K562 (cell line): ENCODE data around the gene FIZ1. TPM values are rescaled to one million over a fixed set of nuclear protein-coding genes. Genes with fewer than 3 reads are reported as not detected.

Experiments used
- CBX2 ChIP-seq: fragments of 200-600 bp; sonication (generic); IDR thresholded peaks from one replicate; pipeline ENCODE4 v1.6.1; 2012; ENCODE audit warnings: mild to moderate bottlenecking, low read length, inconsistent platforms; ENCODE audit not compliant: insufficient read depth, poor library complexity, severe bottlenecking
- FOXJ3 ChIP-seq: sonication (generic); formaldehyde crosslinking; IDR thresholded peaks from 2 replicates; pipeline ENCODE4 v1.4.0; 2020; ENCODE audit warnings: mild to moderate bottlenecking, missing genetic modification reagents
- HOXB6 ChIP-seq: fragments of 250-450 bp; sonication (Bioruptor Pico); IDR thresholded peaks from 2 replicates; pipeline ENCODE4 v1.5.1; 2022; ENCODE audit warnings: mild to moderate bottlenecking, borderline replicate concordance
- MAFK ChIP-seq: IDR thresholded peaks from 2 replicates; pipeline ENCODE4 v1.6.1; 2011; ENCODE audit warnings: low read length, improper control_type of control experiment
- NELFE ChIP-seq: IDR thresholded peaks from 2 replicates; pipeline ENCODE4 v1.6.1; 2011; ENCODE audit warnings: mild to moderate bottlenecking; ENCODE audit not compliant: insufficient read depth, insufficient read length
- NONO ChIP-seq, 2 experiments: fragments of 200-400 bp in 1 of 2; fragments of 450-650 bp in 1 of 2; formaldehyde crosslinking in 1 of 2; IDR thresholded peaks; 2 replicates each; pipeline ENCODE4 v1.6.1; 2017; ENCODE audit warnings: low read depth in 2 of 2, mild to moderate bottlenecking in 2 of 2, moderate library complexity in 2 of 2, low read length in 1 of 2
- NR1H2 ChIP-seq: sonication (generic); formaldehyde crosslinking; IDR thresholded peaks from 2 replicates; pipeline ENCODE4 v1.4.0; 2020; ENCODE audit warnings: mild to moderate bottlenecking, missing genetic modification reagents
- PHB2 ChIP-seq: fragments of 450-650 bp; IDR thresholded peaks from 2 replicates; pipeline ENCODE4 v1.6.1; 2017; ENCODE audit warnings: low read depth
- SMARCB1 ChIP-seq: IDR thresholded peaks from 2 replicates; pipeline ENCODE4 v1.6.1; 2011; ENCODE audit warnings: improper control_type of control experiment, low read depth; ENCODE audit not compliant: insufficient read length
- SRSF1 ChIP-seq: fragments of 200-400 bp; formaldehyde crosslinking; IDR thresholded peaks from 2 replicates; pipeline ENCODE4 v1.6.1; 2017; ENCODE audit warnings: mild to moderate bottlenecking, low read depth, low read length, moderate library complexity
- SUPT5H ChIP-seq: fragments of 450-650 bp; IDR thresholded peaks from 2 replicates; pipeline ENCODE4 v1.6.1; 2016
- TCF3 ChIP-seq: sonication (generic); formaldehyde crosslinking; IDR thresholded peaks from 2 replicates; pipeline ENCODE4 v1.4.0; 2020; ENCODE audit warnings: mild to moderate bottlenecking, missing genetic modification reagents
- TCF7 ChIP-seq: sonication (generic); IDR thresholded peaks from 2 replicates; pipeline ENCODE4 v1.6.1; 2016; ENCODE audit warnings: antibody characterized with exemption, borderline replicate concordance
- TFE3 ChIP-seq: fragments of 450-650 bp; formaldehyde crosslinking; IDR thresholded peaks from 2 replicates; pipeline ENCODE4 v1.4.0; 2020; ENCODE audit warnings: mild to moderate bottlenecking, mixed read lengths
- TSC22D4 ChIP-seq: fragments of 450-650 bp; IDR thresholded peaks from 2 replicates; pipeline ENCODE4 v1.6.1; 2016; ENCODE audit warnings: missing genetic modification characterization, missing biosample characterization, control low read depth
- ZBTB34 ChIP-seq: fragments of 250-450 bp; sonication (Bioruptor Pico); IDR thresholded peaks from 2 replicates; pipeline ENCODE4 v1.8.0; 2021; ENCODE audit warnings: mild to moderate bottlenecking, moderate library complexity
- ZKSCAN1 ChIP-seq: fragments of 150-350 bp; IDR thresholded peaks from 2 replicates; pipeline ENCODE4 v1.6.1; 2016; ENCODE audit warnings: low read depth, low read length
- ZNF253 ChIP-seq: fragments of 250-450 bp; sonication (Bioruptor Pico); conservative IDR thresholded peaks from 2 replicates; pipeline ENCODE4 v1.6.1; 2021; ENCODE audit warnings: mild to moderate bottlenecking
- ZNF311 ChIP-seq: fragments of 250-450 bp; sonication (Bioruptor Pico); IDR thresholded peaks from 2 replicates; pipeline ENCODE4 v1.4.0; 2020; ENCODE audit warnings: mild to moderate bottlenecking, moderate library complexity
- ZNF347 ChIP-seq: fragments of 450-650 bp; formaldehyde crosslinking; IDR thresholded peaks from 2 replicates; pipeline ENCODE4 v1.4.0; 2020; ENCODE audit warnings: low read depth, mild to moderate bottlenecking, moderate library complexity
- ZNF398 ChIP-seq: fragments of 250-450 bp; sonication (Bioruptor Pico); IDR thresholded peaks from 2 replicates; pipeline ENCODE4 v1.8.0; 2021; ENCODE audit warnings: moderate library complexity, mild to moderate bottlenecking, inconsistent platforms
- ZNF717 ChIP-seq: fragments of 250-450 bp; sonication (Bioruptor Pico); IDR thresholded peaks from 2 replicates; pipeline ENCODE4 v1.5.0; 2021
- ZNF75A ChIP-seq: fragments of 450-650 bp; formaldehyde crosslinking; IDR thresholded peaks from 2 replicates; pipeline ENCODE4 v1.4.0; 2020; ENCODE audit warnings: mild to moderate bottlenecking
- ZNF785 ChIP-seq: fragments of 250-450 bp; sonication (Bioruptor Pico); IDR thresholded peaks from 2 replicates; pipeline ENCODE4 v1.4.0; 2020; ENCODE audit warnings: mild to moderate bottlenecking
- polyA plus RNA-seq, 8 experiments: library from polyadenylated mRNA; depleted of rRNA in 4 of 8; stranded (reverse) in 5 of 8; unstranded in 3 of 8; fragments of >200 nt; fragmentation: Nextera tagmentation in 2 of 8; fragmentation: Illumina TruSeq in 1 of 8; extraction: Ambion mirVana in 2 of 8; extraction: Trizol in 1 of 8; gene quantifications; 2 replicates each; pipeline versions ENCODE4 v1.2.1 to v1.2.3, GENCODE V29; 2011 to 2014; ENCODE audit warnings: inconsistent platforms in 1 of 8, missing spikeins in 1 of 8
- total RNA-seq, 7 experiments: library from RNA; depleted of rRNA in 6 of 7; stranded (reverse); fragments of >200 nt in 6 of 7; fragmentation: Illumina TruSeq in 2 of 7; extraction: Trizol in 2 of 7; gene quantifications; 2 replicates each; pipeline versions ENCODE4 v1.2.1 to v1.2.3, GENCODE V29; 2011 to 2021; ENCODE audit warnings: low replicate concordance in 1 of 7
- TF ChIP-seq, protein P1 (sequence below): IDR thresholded peaks from 2 replicates; pipeline ENCODE4 v1.6.1; 2011; ENCODE audit not compliant: insufficient read length; ENCODE audit errors: extremely low read depth

Gene FIZ1
- total and polyA plus RNA-seq, 9 of the 15 experiments (the other 6 are each of a cell fraction or from before 2014, with no cell fraction given), result 0.79 to 17.5 (median 5.5) TPM

DNA sequence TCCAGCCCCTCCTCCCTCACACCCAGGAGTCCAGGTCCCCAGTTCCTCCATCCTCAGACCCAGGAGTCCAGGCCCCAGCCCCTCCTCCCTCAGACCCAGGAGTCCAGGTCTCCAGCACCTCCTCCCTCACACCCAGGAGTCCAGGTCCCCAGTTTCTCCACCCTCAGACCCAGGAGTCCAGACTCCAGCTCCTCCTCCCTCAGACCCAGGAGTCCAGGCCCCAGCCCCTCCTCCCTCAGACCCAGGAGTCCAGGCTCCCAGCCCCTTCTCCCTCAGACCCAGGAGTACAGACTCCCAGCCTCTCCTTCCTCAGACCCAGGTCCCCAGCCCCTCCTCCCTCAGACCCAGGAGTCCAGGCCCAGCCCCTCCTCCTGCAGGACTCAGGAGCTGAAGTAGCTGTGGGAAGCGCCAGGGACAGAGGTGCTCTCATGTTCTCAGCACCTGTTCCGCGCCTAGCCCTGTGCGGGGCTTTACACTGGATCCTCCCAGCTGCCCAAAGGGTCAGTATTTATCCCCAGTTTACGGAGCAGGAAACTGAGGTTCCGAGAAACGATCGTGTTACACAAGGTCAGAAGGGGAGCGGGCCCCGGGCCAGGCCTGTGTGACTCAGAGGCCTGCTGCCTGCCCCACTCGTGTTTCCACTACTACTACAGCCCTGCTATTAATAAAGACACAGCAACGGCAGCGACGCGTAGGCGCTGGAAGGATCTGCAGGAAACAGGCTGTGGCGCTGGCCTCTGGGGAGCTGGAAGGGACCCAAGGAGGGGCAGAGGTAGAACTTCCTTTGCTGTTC, 52.3 kb downstream of the FIZ1 start (continued):
- TF ChIP-seq ZBTB34 (CRISPR knock-in tag) (no peak), NELFE (no peak), ZNF253 (CRISPR knock-in tag) (no peak), SMARCB1 (no peak), ZKSCAN1 (peak; percentile 9; the same call in 1 of the 2 replicates), SRSF1 (no peak), TSC22D4 (tag) (no peak), PHB2 (no peak), FOXJ3 (CRISPR knock-in tag) (no peak), ZNF75A (CRISPR knock-in tag) (no peak), MAFK (no peak), ZNF398 (CRISPR knock-in tag) (no peak), NR1H2 (CRISPR knock-in tag) (no peak), NONO (IDR thresholded peaks at IDR 0.05; ENCODE audit: low read depth in 2 of 2, low read length in 1 of 2) (no peak), TFE3 (CRISPR knock-in tag) (no peak), ZNF347 (CRISPR knock-in tag) (no peak), ZNF717 (CRISPR knock-in tag) (no peak), ZNF311 (CRISPR knock-in tag) (no peak), CBX2 (no peak), TCF3 (no peak), HOXB6 (no peak), TCF7 (no peak), SUPT5H (no peak), ZNF785 (CRISPR knock-in tag) (no peak)
- TF ChIP-seq, protein P1, sequence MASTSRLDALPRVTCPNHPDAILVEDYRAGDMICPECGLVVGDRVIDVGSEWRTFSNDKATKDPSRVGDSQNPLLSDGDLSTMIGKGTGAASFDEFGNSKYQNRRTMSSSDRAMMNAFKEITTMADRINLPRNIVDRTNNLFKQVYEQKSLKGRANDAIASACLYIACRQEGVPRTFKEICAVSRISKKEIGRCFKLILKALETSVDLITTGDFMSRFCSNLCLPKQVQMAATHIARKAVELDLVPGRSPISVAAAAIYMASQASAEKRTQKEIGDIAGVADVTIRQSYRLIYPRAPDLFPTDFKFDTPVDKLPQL, result no peak
